Measurements from ENCODE around the gene CARS2.
"Not testable (repeated sequence)": the region's sequence is repeated elsewhere in the genome, so short reads cannot be mapped to it uniquely, and the experiment has no call there.

Gene CARS2

GRCh38 chr13:110681868-110682550, 23.9 kb downstream of the CARS2 start:
- DNase-seq, result no peak

GRCh38 chr13:110680852-110681251, 25.1 kb downstream of the CARS2 start:
- no peak for DNase-seq

- DNase-seq, result no peak
These were observed 28.0 kb downstream of the CARS2 start for GRCh38 chr13:110677731-110678545.

- no peak for DNase-seq
These were observed 29.0 kb downstream of the CARS2 start for GRCh38 chr13:110676595-110677587.

GRCh38 chr13:110669814-110670213, 36.1 kb downstream of the CARS2 start:
- not testable (repeated sequence) for DNase-seq

- DNase-seq, result no peak
These were observed 36.9 kb downstream of the CARS2 start for GRCh38 chr13:110669036-110669435.

- no peak for DNase-seq
These were observed 39.7 kb downstream of the CARS2 start for GRCh38 chr13:110666255-110666533.

GRCh38 chr13:110665491-110666254, 40.2 kb downstream of the CARS2 start:
- no peak for DNase-seq

GRCh38 chr13:110664673-110665072, 41.2 kb downstream of the CARS2 start:
- no peak for DNase-seq

GRCh38 chr13:110664041-110664440, 41.9 kb downstream of the CARS2 start:
- no peak for DNase-seq

GRCh38 chr13:110663491-110663890, 42.4 kb downstream of the CARS2 start:
- no peak for DNase-seq

- no peak for DNase-seq
These were observed 43.0 kb downstream of the CARS2 start for GRCh38 chr13:110662777-110663443.

- DNase-seq, result no peak
These were observed 43.8 kb downstream of the CARS2 start for GRCh38 chr13:110662091-110662490.

- DNase-seq, result no peak
These were observed 44.7 kb downstream of the CARS2 start for GRCh38 chr13:110661256-110661655.

GRCh38 chr13:110658218-110658911, 47.6 kb downstream of the CARS2 start:
- DNase-seq, result not testable (repeated sequence)

GRCh38 chr13:110657196-110657595, 48.7 kb downstream of the CARS2 start:
- no peak for DNase-seq

GRCh38 chr13:110653851-110654250, 52.1 kb downstream of the CARS2 start:
- DNase-seq, result no peak

GRCh38 chr13:110653271-110653670, 52.6 kb downstream of the CARS2 start:
- no peak for DNase-seq

GRCh38 chr13:110652764-110653163, 53.2 kb downstream of the CARS2 start:
- DNase-seq, result no peak

- DNase-seq, result no peak
These were observed 53.6 kb downstream of the CARS2 start for GRCh38 chr13:110652231-110652730.

GRCh38 chr13:110651726-110652230, 54.1 kb downstream of the CARS2 start:
- DNase-seq, result no peak

Measured in NCI-H345 (cell line).